ENCODE data around the gene CYP27A1.
"Not testable (repeated sequence)": the region's sequence is repeated elsewhere in the genome, so short reads cannot be mapped to it uniquely, and the experiment has no call there.

Gene CYP27A1

DNA sequence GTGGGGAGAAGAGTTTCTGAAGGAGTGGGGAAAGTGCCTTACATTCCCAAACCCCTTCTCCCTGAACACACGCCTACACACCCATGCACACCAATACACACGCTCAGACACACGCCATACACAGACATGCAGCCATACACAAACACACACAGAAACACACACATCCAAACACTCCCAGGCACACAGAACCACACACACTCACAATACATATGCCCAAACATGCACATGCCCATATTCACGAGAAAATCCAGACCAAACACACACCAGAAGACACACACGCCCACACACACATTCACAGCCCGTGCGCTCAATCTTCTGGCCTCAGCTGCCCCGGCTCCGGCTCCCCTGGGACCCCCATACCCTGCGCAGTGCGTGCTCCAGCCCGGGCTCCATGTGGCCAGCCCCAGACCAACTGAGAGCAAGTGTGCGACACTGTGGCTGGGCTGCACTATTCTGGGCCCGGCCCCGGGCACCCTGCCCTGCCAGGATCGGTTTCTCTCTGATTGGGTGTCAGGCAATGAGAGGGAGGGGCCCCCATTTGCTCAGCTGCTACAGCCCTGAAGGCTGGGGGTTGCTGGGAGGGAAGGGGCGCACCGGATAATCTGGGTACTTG is 49.5 kb downstream of the CYP27A1 start, which contains the start of gene PRKAG3:
PRKAG3 (minus strand) TSS at position 426 of the 613 bp plus-strand sequence.
- DNase-seq (ENCODE audit: low read depth in 2 of 2): no peak

DNA sequence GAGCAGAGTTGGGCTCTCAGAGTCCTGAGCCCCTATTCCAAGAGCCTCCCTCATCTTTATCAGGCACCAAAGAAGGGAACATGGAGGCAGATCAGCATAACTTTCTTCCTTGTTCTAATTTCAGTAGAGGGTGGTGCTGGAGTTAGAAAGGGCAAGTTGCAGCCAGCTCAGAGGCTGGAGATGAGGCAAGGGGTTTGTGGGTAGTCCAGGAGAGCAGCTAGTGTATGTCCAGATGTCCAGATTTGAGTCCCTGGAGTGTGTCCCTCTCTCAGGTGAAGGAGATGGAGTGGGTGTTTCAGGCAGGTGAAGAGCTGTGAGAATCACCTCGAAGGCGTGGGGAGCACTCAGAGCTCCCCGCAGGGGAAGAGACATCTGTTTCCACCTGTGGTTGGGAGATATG is 50.1 kb downstream of the CYP27A1 start:
- DNase-seq (ENCODE audit: low read depth in 2 of 2): no peak

GRCh38 chr2:218832520-218832919 is 50.6 kb downstream of the CYP27A1 start:
- DNase-seq (ENCODE audit: low read depth in 2 of 2): no peak

- DNase-seq (ENCODE audit: low read depth in 2 of 2): no peak
Measured at GRCh38 chr2:218833023-218833609, 51.2 kb downstream of the CYP27A1 start.

GRCh38 chr2:218834685-218835084 is 52.7 kb downstream of the CYP27A1 start:
- no peak for DNase-seq (ENCODE audit: low read depth in 2 of 2)

DNA sequence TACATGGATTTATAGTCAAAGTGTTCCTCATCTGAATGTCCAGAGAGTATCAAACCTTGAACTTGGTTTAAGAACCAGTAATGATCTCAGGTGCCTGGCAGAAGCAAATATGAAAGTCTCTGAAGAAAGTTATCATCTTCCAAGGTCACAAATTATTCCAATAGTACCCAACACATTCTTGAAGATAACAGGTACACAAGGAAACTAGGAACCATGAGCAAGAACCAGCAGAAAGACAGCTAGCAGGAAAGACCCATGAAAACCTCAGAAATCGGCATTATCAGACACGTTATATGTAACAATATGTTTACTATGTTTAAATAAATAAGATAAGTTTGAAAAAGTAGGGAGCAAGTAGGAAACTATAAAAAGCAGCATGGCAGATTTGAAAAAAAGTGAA is 55.5 kb downstream of the CYP27A1 start:
- DNase-seq (ENCODE audit: low read depth in 2 of 2): no peak

DNA sequence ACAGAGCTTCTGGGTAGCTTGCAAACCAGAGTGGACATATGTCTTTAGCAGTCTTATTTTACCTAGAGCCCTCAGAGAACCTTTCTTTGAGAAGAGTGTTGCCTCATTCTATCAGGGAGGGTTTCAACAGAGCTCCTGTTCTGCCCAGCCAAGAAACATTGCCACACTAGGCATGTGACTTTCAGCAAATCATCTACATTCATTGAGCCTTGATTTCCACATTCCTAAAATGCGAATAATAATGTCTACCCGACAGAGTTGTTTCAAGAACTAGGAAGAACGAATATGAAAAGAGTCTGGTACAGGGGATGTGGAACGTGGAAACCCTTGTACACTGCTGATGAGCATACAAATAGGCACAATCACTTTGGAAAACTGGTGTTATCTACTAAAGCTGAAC is 57.5 kb downstream of the CYP27A1 start:
- DNase-seq (ENCODE audit: low read depth in 2 of 2): no peak

DNA sequence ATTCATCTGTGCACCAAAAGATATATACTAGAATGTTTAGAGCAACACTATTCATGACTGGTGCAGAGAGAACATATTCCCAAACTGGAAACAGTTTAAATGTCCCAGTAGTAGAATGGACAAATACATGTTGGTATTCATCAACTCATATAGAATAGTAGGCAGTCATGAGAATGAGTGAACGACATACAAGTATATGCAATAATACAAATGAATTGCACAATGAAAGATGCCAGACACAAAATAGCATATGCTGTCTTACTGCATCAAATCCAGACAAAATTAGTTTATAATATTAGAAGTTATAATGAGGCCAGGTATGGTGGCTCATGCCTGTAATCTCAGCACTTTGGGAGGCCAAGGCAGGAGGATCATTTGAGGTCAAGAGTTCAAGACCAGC is 57.9 kb downstream of the CYP27A1 start:
- DNase-seq (ENCODE audit: low read depth in 2 of 2): no peak

DNA sequence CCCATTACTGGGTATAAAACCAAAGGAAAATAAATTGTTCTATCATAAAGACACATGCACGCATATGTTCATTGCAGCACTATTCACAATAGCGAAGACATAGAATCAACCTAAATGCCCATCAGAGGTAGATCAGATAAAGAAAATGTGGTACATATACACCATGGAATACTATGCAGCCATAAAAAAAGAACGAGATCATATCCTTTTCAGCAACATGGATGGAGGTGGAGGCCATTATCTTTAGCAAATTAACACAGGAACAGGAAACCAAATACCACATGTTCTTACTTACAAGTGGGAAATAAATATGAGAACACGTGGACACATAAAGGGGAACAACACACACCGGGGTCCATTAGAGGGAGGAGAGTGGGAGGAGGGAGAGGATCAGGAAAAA is 62.4 kb downstream of the CYP27A1 start:
- DNase-seq (ENCODE audit: low read depth in 2 of 2): not testable (repeated sequence)

DNA sequence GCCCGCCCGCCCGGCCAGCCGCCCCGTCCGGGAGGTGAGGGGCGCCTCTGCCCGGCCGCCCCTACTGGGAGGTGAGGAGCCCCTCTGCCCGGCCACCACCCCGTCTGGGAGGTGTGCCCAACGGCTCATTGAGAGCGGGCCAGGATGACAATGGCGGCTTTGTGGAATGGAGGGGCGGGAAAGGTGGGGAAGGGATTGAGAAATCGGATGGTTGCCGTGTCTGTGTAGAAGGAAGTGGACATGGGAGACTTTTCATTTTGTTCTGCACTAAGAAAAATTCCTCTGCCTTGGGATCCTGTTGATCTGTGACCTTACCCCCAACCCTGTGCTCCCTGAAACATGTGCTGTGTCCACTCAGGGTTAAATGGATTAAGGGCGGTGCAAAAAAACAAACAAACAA is 65.0 kb downstream of the CYP27A1 start:
- DNase-seq (ENCODE audit: low read depth in 2 of 2): not testable (repeated sequence)

DNA sequence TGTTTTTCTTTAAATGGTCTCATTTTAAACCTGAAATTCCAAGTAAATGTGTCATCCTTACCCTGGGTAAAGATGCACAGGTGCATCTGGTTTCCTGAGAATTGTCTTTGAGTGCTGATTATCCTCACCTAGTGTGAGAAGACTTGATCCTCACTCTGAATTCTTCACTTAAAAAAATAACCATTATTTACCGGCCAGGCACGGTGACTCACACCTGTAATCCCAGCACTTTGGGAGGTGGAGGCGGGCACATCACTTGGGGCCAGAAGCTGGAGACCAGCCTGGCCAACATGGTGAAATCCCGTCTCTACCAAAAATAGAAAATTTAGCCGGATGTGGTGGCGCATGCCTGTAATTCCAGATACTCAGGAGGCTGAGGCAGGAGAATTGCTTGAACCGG is 67.8 kb downstream of the CYP27A1 start:
- no peak for DNase-seq (ENCODE audit: low read depth in 2 of 2)

GRCh38 chr2:218850796-218851195 is 68.8 kb downstream of the CYP27A1 start:
- DNase-seq (ENCODE audit: low read depth in 2 of 2): no peak

- no peak for DNase-seq (ENCODE audit: low read depth in 2 of 2)
Measured at GRCh38 chr2:218851286-218851685, 69.3 kb downstream of the CYP27A1 start.

DNA sequence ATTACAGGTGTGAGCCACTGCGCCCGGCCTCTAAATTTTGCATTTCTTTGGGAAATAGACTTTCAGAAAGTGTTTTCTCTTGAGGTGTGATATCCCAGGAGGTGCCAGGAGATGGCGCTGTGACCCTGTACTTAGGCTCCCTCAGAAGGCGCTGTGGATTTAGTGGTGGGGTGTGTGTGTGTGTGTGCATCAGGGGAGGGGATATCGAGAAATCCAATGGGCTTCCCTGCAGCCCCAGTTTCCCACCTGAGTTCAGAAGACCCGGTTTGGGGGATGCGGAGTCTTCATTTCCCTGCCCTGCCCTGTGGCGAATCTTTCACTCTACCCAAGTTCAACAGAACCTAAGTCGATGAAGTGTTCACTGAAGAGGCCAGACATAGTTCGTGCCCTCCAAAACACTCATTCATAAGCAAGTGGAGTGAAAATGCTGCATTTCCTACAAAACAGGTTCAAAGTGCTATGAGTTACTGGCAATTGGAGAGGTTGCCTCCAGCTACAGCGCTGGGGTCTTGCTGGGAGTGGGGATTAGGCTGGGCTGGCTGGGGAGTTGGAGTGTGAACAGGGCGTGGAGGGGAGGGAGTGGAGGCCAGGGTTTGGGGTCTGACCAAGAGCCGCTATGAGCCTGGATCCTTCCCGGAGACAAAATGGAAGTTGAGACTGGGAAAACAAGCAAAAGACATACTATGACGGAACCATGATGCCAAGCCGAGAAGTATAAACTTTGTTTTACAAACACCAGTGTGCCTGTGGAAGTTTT is 71.1 kb downstream of the CYP27A1 start:
- DNase-seq (ENCODE audit: low read depth in 2 of 2): peak; percentile 29 to 31

- no peak for DNase-seq (ENCODE audit: low read depth in 2 of 2)
Measured at GRCh38 chr2:218853766-218854165, 71.8 kb downstream of the CYP27A1 start.

DNA sequence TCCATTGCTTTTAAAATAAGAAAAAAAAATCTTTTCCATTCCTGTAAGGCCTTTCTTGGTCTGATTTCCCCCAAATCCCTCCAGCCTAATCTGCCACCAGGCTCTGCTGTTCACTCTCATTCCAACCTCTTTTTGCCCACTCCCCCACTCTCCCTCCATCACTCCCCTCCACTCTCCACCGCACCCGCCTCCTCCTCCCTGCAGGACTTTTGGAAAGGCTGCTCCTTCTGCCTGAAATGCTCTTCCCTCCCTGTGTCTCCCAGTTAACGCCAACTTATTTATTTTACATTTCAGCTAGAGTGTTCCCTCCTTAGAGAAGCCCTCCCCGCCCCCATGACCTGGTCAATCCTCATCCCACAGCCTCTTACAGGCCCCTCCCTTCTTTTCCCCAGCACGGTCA is 72.9 kb downstream of the CYP27A1 start:
- DNase-seq (ENCODE audit: low read depth in 2 of 2): no peak

DNA sequence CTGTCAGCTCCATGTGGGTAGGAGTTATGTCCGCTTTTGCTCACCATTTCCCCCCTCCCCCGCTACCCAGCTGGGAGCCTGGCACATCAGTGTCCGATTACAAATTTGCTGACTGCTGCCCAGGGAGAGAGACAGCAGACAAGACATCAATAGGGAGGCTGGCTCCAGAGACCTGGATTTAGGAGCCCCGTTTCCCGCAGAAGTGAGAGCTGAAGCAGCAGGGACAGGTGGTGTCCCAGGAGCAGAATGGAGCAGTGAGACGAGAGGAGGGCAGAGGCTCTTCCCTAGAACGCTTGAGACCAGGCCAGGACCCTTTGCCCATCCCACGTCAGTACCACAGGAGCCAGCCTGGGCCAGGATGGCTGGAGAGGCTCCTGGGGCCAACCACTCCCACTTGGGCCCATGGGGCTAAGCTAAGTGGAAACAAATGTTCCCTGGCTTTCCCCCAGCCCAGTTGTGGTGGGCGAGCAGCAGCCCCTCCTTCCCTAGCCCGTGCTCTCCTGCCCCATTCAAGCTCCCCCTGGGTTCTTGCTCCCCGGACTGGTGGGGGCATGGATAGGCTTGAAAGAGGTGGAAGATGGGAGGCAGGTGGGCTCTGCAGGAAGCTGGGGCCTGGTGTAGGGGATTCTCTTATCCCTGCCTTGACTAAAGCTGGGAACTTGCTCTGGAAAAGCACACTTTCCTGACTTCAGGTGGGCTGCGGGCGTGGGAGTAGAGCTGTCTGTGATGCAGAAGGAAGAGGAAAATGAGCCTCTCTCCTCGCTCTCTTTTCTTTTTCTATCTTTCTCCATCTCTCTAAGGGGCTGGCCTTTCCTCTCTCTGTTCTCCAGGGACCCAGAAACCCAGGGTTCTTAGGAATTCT is 73.6 kb downstream of the CYP27A1 start:
- DNase-seq (ENCODE audit: low read depth in 2 of 2): no peak

- no peak for DNase-seq (ENCODE audit: low read depth in 2 of 2)
Measured at GRCh38 chr2:218856167-218856895, 74.4 kb downstream of the CYP27A1 start.

DNA sequence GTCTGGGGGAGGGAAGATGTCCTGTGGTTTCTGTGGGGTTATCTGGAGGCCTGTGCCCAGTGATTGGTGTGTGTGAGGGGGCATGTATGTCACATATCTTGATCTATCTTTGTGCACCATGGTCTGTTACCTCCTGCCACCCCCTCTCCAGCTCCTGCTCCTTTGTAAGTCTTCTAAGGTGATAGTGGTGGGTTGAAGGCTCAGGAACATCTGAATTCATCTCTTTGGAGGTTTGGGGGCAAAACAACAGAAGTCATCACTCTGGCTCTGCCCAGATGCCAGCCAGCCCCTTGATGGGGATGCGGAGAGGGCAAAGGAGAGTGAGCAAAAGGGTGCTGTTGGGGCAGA is 74.9 kb downstream of the CYP27A1 start:
- DNase-seq (ENCODE audit: low read depth in 2 of 2): no peak

- DNase-seq (ENCODE audit: low read depth in 2 of 2): no peak
Measured at GRCh38 chr2:218857371-218858137, 75.6 kb downstream of the CYP27A1 start.

DNA sequence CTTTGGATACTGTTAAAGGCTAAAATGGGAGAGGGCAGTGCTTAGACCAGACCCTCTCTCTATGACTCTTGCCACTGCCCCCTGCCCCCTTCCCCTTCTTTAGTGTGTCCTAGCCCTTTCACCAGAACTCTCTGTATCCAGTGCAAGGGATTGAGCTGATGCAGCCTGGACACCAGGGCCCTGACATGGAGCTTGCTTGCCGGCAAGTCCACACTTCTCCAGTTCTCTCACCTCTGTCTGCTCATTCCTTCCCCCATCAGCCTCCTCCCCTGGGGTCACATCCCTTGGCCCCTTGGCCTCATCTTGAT is 76.1 kb downstream of the CYP27A1 start:
- DNase-seq (ENCODE audit: low read depth in 2 of 2): no peak

Data from stimulated activated CD8-positive, alpha-beta memory T cell treated with anti-CD3 and anti-CD28 coated beads, Interleukin-15, amount 100 ng/mL, for 48 hours (primary cell).